Measurements from ENCODE around the gene PRICKLE2.

DNA sequence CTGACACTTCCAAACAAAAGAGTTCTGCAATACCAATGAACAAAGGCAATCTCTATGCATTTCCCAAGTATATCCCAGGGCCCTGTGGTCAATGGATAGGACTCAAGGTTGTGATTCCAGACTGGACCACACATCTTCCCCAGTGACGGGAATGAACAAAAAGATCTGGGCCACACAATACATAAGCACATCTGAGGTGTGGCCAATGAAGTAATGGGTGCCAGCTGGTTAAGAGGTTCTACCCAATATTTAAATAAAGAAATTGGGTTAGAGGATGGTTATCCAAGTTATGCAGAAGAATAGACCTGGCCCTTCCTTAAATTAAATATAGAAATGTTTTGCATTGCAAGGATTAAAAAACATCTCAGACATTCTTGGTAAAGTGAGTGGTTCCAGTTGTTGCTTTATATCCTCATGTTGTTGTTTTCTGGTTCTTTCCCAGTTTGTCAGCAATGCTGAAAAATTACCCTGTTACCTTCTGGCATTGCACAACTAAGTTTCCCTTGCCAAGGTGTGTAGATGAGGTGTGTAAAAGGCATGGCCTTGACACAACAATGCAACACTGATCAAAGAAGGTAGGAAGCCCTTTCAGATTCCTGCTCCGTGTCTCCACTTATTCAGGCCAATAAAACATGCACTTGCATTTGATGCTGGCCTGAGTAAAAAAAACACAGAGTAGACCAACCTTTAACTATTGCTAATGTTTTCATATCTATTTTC lies 86.5 kb downstream of the PRICKLE2 start:
- TF ChIP-seq EZH2 (IDR thresholded peaks at IDR 0.05; ENCODE audit: low read length), result no peak
- TF ChIP-seq CTCF (optimal IDR thresholded peaks at IDR 0.05 in 1 of 3, IDR thresholded peaks at IDR 0.05 in 1 of 3, conservative IDR thresholded peaks at IDR 0.05 in 1 of 3; ENCODE audit: extremely low read depth in 1 of 3, insufficient read depth in 2 of 3, low read length in 3 of 3), result no peak
